Urothelium cell line (cell line): ENCODE results near the gene TCERG1L.

Experiments
- DNase-seq: peaks from one replicate; pipeline ENCODE4 v3.0.0; 2011; ENCODE audit warnings: low spot score, mixed read lengths
- FAIRE-seq: peaks from 2 replicates; lab custom pipeline; 2011; peaks lifted over from hg19 to GRCh38; lab: Jason Lieb, UNC

Gene TCERG1L

GRCh38 chr10:131211965-131212619 lies 99.4 kb downstream of the TCERG1L start:
- DNase-seq, result no peak
- no peak for FAIRE-seq

- FAIRE-seq (no peak), DNase-seq (no peak)
Observed at GRCh38 chr10:131211559-131211958, 100.0 kb downstream of the TCERG1L start.

- DNase-seq, result no peak
Observed at GRCh38 chr10:131211146-131211545, 100.4 kb downstream of the TCERG1L start.

GRCh38 chr10:131210181-131210580 lies 101.3 kb downstream of the TCERG1L start:
- DNase-seq (no peak), FAIRE-seq (no peak)

More at GRCh38 chr10:131211146-131211545, 100.4 kb downstream of the TCERG1L start:
- FAIRE-seq, result no peak

GRCh38 chr10:131207584-131208532 lies 103.7 kb downstream of the TCERG1L start:
- no peak for FAIRE-seq
- no peak for DNase-seq

- DNase-seq, result no peak
Observed at GRCh38 chr10:131207176-131207575, 104.3 kb downstream of the TCERG1L start.

GRCh38 chr10:131206111-131206995 lies 105.2 kb downstream of the TCERG1L start:
- FAIRE-seq, result no peak
- DNase-seq, result no peak

More at GRCh38 chr10:131207176-131207575, 104.3 kb downstream of the TCERG1L start:
- FAIRE-seq, result no peak

GRCh38 chr10:131205556-131205955 lies 106.0 kb downstream of the TCERG1L start:
- DNase-seq (no peak), FAIRE-seq (no peak)

- FAIRE-seq, result no peak
Observed at GRCh38 chr10:131204406-131205152, 106.9 kb downstream of the TCERG1L start.

GRCh38 chr10:131203456-131204357 lies 107.8 kb downstream of the TCERG1L start:
- no peak for FAIRE-seq
- no peak for DNase-seq

More at GRCh38 chr10:131204406-131205152, 106.9 kb downstream of the TCERG1L start:
- no peak for DNase-seq

GRCh38 chr10:131202990-131203389 lies 108.5 kb downstream of the TCERG1L start:
- FAIRE-seq, result no peak

GRCh38 chr10:131201741-131202515 lies 109.6 kb downstream of the TCERG1L start:
- DNase-seq (no peak), FAIRE-seq (no peak)

More at GRCh38 chr10:131202990-131203389, 108.5 kb downstream of the TCERG1L start:
- DNase-seq, result no peak

- no peak for DNase-seq
- no peak for FAIRE-seq
Observed at GRCh38 chr10:131200856-131201470, 110.6 kb downstream of the TCERG1L start.

- no peak for FAIRE-seq
- DNase-seq, result no peak
Observed at GRCh38 chr10:131199646-131200045, 111.9 kb downstream of the TCERG1L start.

- no peak for FAIRE-seq
- DNase-seq, result no peak
Observed at GRCh38 chr10:131198843-131199242, 112.7 kb downstream of the TCERG1L start.

- FAIRE-seq, result no peak
- no peak for DNase-seq
Observed at GRCh38 chr10:131198401-131198800, 113.1 kb downstream of the TCERG1L start.

GRCh38 chr10:131196176-131196885 lies 115.2 kb downstream of the TCERG1L start:
- FAIRE-seq (no peak), DNase-seq (no peak)
